ENCODE results near the gene PYM1.
"Not testable (repeated sequence)": the region's sequence is repeated elsewhere in the genome, so short reads cannot be mapped to it uniquely, and the experiment has no call there.

Gene PYM1

DNA sequence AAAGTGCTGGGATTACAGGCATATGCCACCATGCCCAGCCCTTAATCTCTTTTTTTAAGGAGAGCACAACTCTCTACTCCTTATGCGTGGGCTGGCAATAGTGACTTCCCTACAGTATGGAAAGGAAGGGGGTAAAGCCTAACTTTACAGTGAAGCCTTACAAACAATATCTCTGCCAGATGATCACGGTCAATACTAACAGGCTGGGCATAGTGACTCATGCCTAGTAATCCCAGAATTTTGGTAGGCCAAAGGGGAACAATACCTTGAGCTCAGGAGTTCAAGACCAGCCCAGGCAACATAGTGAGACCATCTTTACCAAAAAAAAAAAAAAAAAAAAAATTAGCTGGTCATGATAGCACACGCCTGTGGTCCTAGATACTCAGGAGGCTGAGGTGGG, 5.6 kb downstream of the PYM1 start:
- no peak for DNase-seq (ENCODE audit: low spot score)
- H3K27ac ChIP-seq: no peak overlapping the region
- ChIA-PET CTCF (interaction anchor here (0.6 kb wide), 1 partner anchor 184 kb away, joined by 4 read pairs; no protein-coding TSS in a partner anchor), POLR2A (ENCODE audit: low non-redundant PET) (interaction anchor here (0.5 kb wide), 1 partner anchor 96 kb away, joined by 4 read pairs; no protein-coding TSS in a partner anchor)
- TF ChIP-seq, protein P1, sequence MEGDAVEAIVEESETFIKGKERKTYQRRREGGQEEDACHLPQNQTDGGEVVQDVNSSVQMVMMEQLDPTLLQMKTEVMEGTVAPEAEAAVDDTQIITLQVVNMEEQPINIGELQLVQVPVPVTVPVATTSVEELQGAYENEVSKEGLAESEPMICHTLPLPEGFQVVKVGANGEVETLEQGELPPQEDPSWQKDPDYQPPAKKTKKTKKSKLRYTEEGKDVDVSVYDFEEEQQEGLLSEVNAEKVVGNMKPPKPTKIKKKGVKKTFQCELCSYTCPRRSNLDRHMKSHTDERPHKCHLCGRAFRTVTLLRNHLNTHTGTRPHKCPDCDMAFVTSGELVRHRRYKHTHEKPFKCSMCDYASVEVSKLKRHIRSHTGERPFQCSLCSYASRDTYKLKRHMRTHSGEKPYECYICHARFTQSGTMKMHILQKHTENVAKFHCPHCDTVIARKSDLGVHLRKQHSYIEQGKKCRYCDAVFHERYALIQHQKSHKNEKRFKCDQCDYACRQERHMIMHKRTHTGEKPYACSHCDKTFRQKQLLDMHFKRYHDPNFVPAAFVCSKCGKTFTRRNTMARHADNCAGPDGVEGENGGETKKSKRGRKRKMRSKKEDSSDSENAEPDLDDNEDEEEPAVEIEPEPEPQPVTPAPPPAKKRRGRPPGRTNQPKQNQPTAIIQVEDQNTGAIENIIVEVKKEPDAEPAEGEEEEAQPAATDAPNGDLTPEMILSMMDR (conservative IDR thresholded peaks at IDR 0.05; ENCODE audit: low read depth): no peak

DNA sequence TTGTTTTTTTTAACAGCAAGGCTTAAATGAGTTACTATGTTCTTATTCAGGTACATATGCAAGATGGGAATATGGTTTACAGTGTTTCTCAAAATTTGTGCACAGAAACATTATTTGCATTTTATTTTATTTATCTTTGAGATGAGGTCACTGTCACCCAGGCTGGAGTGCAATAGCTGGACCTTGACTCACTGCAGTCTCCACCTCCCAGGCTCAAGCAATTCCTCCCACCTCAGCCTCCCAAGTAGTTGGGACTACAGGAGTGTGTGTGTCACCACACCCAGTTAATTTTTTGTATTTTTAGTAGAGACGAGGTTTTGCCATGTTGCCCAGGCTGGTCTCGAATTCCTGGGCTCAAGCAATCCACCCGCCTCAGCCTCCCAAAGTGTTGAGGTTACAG, 8.7 kb downstream of the PYM1 start:
- H3K27ac ChIP-seq: peak overlapping the region; percentile 55
- DNase-seq (ENCODE audit: low spot score); POLR2A ChIA-PET (ENCODE audit: low non-redundant PET): not testable (repeated sequence)
- CTCF ChIA-PET: interaction anchor here (0.6 kb wide), 1 partner anchor 97 kb away, joined by 3 read pairs; no protein-coding TSS in a partner anchor

DNA sequence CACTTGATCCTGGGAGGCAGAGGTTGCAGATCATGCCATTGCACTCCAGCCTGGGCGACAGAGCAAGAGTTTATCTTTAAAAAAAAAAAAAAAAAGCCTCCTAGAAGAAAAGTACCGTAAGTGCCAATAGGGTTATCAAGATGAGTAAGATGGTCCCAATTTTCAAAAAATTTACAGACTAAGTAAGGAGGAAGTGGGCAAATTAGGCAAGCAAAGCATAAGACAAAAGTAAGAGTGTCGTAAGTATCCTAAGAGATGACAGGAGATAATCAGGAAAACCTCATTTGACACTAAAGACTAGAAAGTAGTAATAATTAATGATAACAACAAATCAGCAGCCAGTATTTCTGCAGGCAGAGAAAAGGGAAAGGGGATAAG, 12.2 kb downstream of the PYM1 start:
- TF ChIP-seq, protein P1 (conservative IDR thresholded peaks at IDR 0.05; ENCODE audit: low read depth): no peak
- POLR2A ChIA-PET (ENCODE audit: low non-redundant PET): interaction anchor here (0.7 kb wide), 1 partner anchor 13 kb away, joined by 3 read pairs; no protein-coding TSS in a partner anchor
- CTCF ChIA-PET: interaction anchor here (0.5 kb wide), 1 partner anchor 274 kb away, joined by 3 read pairs; the partner anchor contains the start of gene SMARCC2
- no peak for DNase-seq (ENCODE audit: low spot score)
- peak overlapping the region; percentile 77 for H3K27ac ChIP-seq

- H3K27ac ChIP-seq: peak overlapping the region; percentile 16
- ChIA-PET POLR2A (ENCODE audit: low non-redundant PET) (no interaction called here), CTCF (no interaction called here)
- TF ChIP-seq, protein P1 (conservative IDR thresholded peaks at IDR 0.05; ENCODE audit: low read depth): no peak
- no peak for DNase-seq (ENCODE audit: low spot score)
Measured at GRCh38 chr12:55912908-55913307, 14.8 kb downstream of the PYM1 start.

DNA sequence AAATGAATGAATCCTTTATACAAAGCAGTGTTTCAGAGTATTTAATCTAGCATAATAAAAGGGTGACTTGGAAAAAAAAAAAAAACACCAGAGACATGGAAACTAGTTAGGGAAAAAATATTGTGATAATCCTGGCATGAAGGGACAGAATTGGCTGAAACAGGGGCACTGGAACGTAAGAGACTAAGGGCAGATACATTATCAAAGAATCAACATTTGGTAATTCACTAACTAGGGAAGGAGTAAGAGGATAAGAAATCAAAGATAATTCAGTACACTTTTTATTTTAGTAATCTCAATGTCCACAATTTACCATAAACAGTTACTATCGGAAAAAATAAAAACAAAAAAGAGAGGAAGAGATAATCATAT, 18.2 kb downstream of the PYM1 start:
- ChIA-PET CTCF (no interaction called here), POLR2A (ENCODE audit: low non-redundant PET) (no interaction called here)
- no peak overlapping the region for H3K27ac ChIP-seq
- TF ChIP-seq, protein P1 (conservative IDR thresholded peaks at IDR 0.05; ENCODE audit: low read depth): no peak
- no peak for DNase-seq (ENCODE audit: low spot score)

GRCh38 chr12:55908726-55909512, 18.8 kb downstream of the PYM1 start:
- no peak overlapping the region for H3K27ac ChIP-seq
- TF ChIP-seq, protein P1 (conservative IDR thresholded peaks at IDR 0.05; ENCODE audit: low read depth): no peak
- POLR2A ChIA-PET (ENCODE audit: low non-redundant PET): no interaction called here
- CTCF ChIA-PET: no interaction called here
- DNase-seq (ENCODE audit: low spot score): no peak

DNA sequence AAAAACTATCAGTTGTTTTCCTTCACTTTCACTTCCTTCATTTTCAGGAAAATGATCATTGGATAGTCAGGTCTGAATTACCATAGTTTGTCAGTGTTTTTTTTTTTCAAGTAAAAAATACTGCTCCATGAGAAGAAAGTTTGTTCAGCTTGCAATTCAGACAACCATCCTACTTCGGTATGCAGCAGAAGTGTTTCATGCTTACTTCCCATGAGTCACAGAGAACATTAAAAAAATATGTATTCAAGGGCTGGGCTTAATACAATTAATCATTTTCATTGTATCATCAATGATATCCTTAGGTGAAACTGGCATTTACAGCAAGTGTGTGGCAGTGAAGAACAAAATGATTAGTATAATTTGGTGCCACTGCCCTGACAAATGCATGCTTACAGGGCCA, 21.6 kb downstream of the PYM1 start:
- peak; percentile 70 for DNase-seq (ENCODE audit: low spot score)
- TF ChIP-seq, protein P1 (conservative IDR thresholded peaks at IDR 0.05; ENCODE audit: low read depth): no peak
- no peak overlapping the region for H3K27ac ChIP-seq
- ChIA-PET CTCF (no interaction called here), POLR2A (ENCODE audit: low non-redundant PET) (no interaction called here)

Data from RWPE1 (cell line).